ENCODE results near the gene PIGL.

GRCh38 chr17:16267174-16267573 lies 50.2 kb downstream of the PIGL start:
- TF ChIP-seq, protein P1, sequence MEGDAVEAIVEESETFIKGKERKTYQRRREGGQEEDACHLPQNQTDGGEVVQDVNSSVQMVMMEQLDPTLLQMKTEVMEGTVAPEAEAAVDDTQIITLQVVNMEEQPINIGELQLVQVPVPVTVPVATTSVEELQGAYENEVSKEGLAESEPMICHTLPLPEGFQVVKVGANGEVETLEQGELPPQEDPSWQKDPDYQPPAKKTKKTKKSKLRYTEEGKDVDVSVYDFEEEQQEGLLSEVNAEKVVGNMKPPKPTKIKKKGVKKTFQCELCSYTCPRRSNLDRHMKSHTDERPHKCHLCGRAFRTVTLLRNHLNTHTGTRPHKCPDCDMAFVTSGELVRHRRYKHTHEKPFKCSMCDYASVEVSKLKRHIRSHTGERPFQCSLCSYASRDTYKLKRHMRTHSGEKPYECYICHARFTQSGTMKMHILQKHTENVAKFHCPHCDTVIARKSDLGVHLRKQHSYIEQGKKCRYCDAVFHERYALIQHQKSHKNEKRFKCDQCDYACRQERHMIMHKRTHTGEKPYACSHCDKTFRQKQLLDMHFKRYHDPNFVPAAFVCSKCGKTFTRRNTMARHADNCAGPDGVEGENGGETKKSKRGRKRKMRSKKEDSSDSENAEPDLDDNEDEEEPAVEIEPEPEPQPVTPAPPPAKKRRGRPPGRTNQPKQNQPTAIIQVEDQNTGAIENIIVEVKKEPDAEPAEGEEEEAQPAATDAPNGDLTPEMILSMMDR (IDR thresholded peaks at IDR 0.05; ENCODE audit: low read length) = no peak
- no peak for TF ChIP-seq EZH2 (IDR thresholded peaks at IDR 0.05; ENCODE audit: borderline replicate concordance, low read length)
